Duodenal mucosa (tissue), 2 donors: ENCODE results near the gene AKAIN1.

Experiments
- H3K27ac ChIP-seq: one replicate; pipeline ENCODE4 v1.7.0; 2013; ENCODE audit warnings: low read depth, low read length
- H3K27me3 ChIP-seq, 2 donors: one replicate each; pipeline ENCODE4 v1.7.0; 2013; ENCODE audit warnings: low read length in 2 of 2, control low read depth in 1 of 2; ENCODE audit not compliant: insufficient read depth in 2 of 2, control insufficient read depth in 1 of 2
- H3K36me3 ChIP-seq, 2 donors: one replicate each; pipeline ENCODE4 v1.7.0; 2013; ENCODE audit warnings: low read length in 2 of 2, control low read depth in 1 of 2; ENCODE audit not compliant: insufficient read depth in 2 of 2, control insufficient read depth in 1 of 2
- H3K4me1 ChIP-seq, 2 donors: one replicate each; pipeline ENCODE4 v1.7.0; 2013; ENCODE audit warnings: low read length in 2 of 2, control low read depth in 1 of 2; ENCODE audit not compliant: insufficient read depth in 2 of 2, control insufficient read depth in 1 of 2
- H3K4me3 ChIP-seq, 2 donors: one replicate each; pipeline ENCODE4 v1.7.0; 2013; ENCODE audit warnings: low read length in 2 of 2, low read depth in 1 of 2
- H3K9ac ChIP-seq, 2 donors: one replicate each; pipeline ENCODE4 v1.7.0; 2013; ENCODE audit warnings: low read length in 2 of 2, low read depth in 1 of 2
- H3K9me3 ChIP-seq, 2 donors: one replicate each; pipeline ENCODE4 v1.7.0; 2013; ENCODE audit warnings: low read length in 2 of 2, control low read depth in 1 of 2; ENCODE audit not compliant: control insufficient read depth in 1 of 2

AKAIN1 gene

GRCh38 chr18:5103693-5104092 is 93.4 kb downstream of the AKAIN1 start:
- Histone ChIP-seq H3K4me3 (no peak overlapping the region), H3K9ac (no peak overlapping the region), H3K36me3 (no peaks in the 10 kb centered on the region), H3K4me1 (no peaks in the 10 kb centered on the region), H3K27me3 (no peaks in the 10 kb centered on the region), H3K9me3 (no peaks in the 10 kb centered on the region), H3K27ac (no peak overlapping the region)

GRCh38 chr18:5103286-5103685 is 93.8 kb downstream of the AKAIN1 start:
- Histone ChIP-seq H3K27ac (no peak overlapping the region), H3K27me3 (no peaks in the 10 kb centered on the region), H3K4me3 (no peak overlapping the region), H3K36me3 (no peaks in the 10 kb centered on the region), H3K4me1 (no peaks in the 10 kb centered on the region), H3K9ac (no peak overlapping the region), H3K9me3 (no peaks in the 10 kb centered on the region)

- Histone ChIP-seq H3K4me3 (no peak overlapping the region), H3K27ac (no peak overlapping the region), H3K4me1 (no peaks in the 10 kb centered on the region), H3K36me3 (no peaks in the 10 kb centered on the region), H3K9ac (no peak overlapping the region), H3K9me3 (no peaks in the 10 kb centered on the region), H3K27me3 (no peaks in the 10 kb centered on the region)
Measured at GRCh38 chr18:5097116-5097703, 99.8 kb downstream of the AKAIN1 start.

- no peaks in the 10 kb centered on the region for H3K9me3 ChIP-seq
- no peaks in the 10 kb centered on the region for H3K36me3 ChIP-seq
- no peaks in the 10 kb centered on the region for H3K27me3 ChIP-seq
- no peak overlapping the region for H3K9ac ChIP-seq
- H3K4me1 ChIP-seq = no peaks in the 10 kb centered on the region
- no peak overlapping the region for H3K27ac ChIP-seq
- no peak overlapping the region for H3K4me3 ChIP-seq
Measured at GRCh38 chr18:5095239-5095638, 101.8 kb downstream of the AKAIN1 start.

- Histone ChIP-seq H3K4me1 (no peaks in the 10 kb centered on the region), H3K9me3 (no peaks in the 10 kb centered on the region), H3K4me3 (no peak overlapping the region), H3K36me3 (no peaks in the 10 kb centered on the region), H3K27me3 (no peaks in the 10 kb centered on the region), H3K9ac (no peak overlapping the region), H3K27ac (no peak overlapping the region)
Measured at GRCh38 chr18:5093902-5094301, 103.2 kb downstream of the AKAIN1 start.
